Astrocyte of the cerebellum (primary cell): ENCODE measurements around the gene MRAS.
A peak's percentile ranks its signal among the peaks of the same experiment; 100 is the strongest.

ENCODE experiments used
- DNase-seq: peaks from one replicate; pipeline ENCODE4 v3.0.0-alpha.2; 2011; ENCODE audit warnings: low read depth
- H3K4me3 ChIP-seq: 2 replicates; pipeline ENCODE4 v1.5.1; 2011; ENCODE audit warnings: mild to moderate bottlenecking, low read depth, low read length, moderate library complexity
- CTCF ChIP-seq: IDR thresholded peaks from 2 replicates; pipeline ENCODE4 v1.5.1; 2012; ENCODE audit warnings: low read length, low read depth, moderate library complexity, mild to moderate bottlenecking; ENCODE audit errors: missing control alignments
- in situ Hi-C: cut with HindIII; loops from 2 replicates; pipeline ENCODE4 v1.10.0; 2017; ENCODE audit warnings: low sequenced_read_pairs

MRAS gene

GRCh38 chr3:138433892-138434275, 85.5 kb downstream of the MRAS start:
- TF ChIP-seq CTCF, result no peak
- in situ Hi-C loops, result no loop called here
- no peak for DNase-seq
- peak overlapping the region; percentile 41 for H3K4me3 ChIP-seq

GRCh38 chr3:138434276-138434874, 86.0 kb downstream of the MRAS start, which contains the start of gene ESYT3:
TSS of gene ESYT3 (plus strand) at chr3:138434616. CDS start at chr3:138434799, 183 bp downstream.
- peak within 1 kb of the TSS; percentile 41 for H3K4me3 ChIP-seq

GRCh38 chr3:138434875-138435772, 86.7 kb downstream of the MRAS start:
- no peak for DNase-seq
- in situ Hi-C loops, result no loop called here
- peak overlapping the region; percentile 41 for H3K4me3 ChIP-seq
- TF ChIP-seq CTCF, result no peak

More at GRCh38 chr3:138434276-138434874, 86.0 kb downstream of the MRAS start, which contains the start of gene ESYT3:
- no peak for TF ChIP-seq CTCF
- in situ Hi-C loops, result no loop called here
- no peak for DNase-seq

- DNase-seq, result no peak
- in situ Hi-C loops, result no loop called here
- no peak overlapping the region for H3K4me3 ChIP-seq
- TF ChIP-seq CTCF, result no peak
Observed at GRCh38 chr3:138435840-138436239, 87.5 kb downstream of the MRAS start.

GRCh38 chr3:138437281-138437680, 88.9 kb downstream of the MRAS start:
- in situ Hi-C loops, result no loop called here
- DNase-seq, result no peak
- no peak for TF ChIP-seq CTCF
- no peak overlapping the region for H3K4me3 ChIP-seq

GRCh38 chr3:138438896-138439295, 90.5 kb downstream of the MRAS start:
- no peak for DNase-seq
- no peak for TF ChIP-seq CTCF
- in situ Hi-C loops, result no loop called here
- no peak overlapping the region for H3K4me3 ChIP-seq
